A673 (cell line): ENCODE data around the gene RAPGEF2. TPM values are rescaled to one million over a fixed set of nuclear protein-coding genes. Genes with fewer than 3 reads are reported as not detected.

Experiments
- BruUV-seq: library from RNA; stranded (reverse); fragments of 400-500 nt; replicated peaks from 2 replicates; lab custom pipeline; 2021; lab: Mats Ljungman, UMichigan
- CTCF ChIA-PET: fragments of 300-600 bp; sonication (Branson Sonifier 250); formaldehyde crosslinking; loops from one replicate; lab custom pipeline; 2022; ENCODE audit warnings: antibody characterized with exemption; lab: Charles Lee
- POLR2A ChIA-PET: fragments of 300-600 bp; sonication (Branson Sonifier 250); formaldehyde crosslinking; loops from one replicate; lab custom pipeline; 2022; ENCODE audit warnings: antibody characterized with exemption; ENCODE audit not compliant: low non-redundant PET; lab: Charles Lee
- DNase-seq: peaks from one replicate; pipeline ENCODE4 v3.0.0-alpha.2; 2015; ENCODE audit warnings: low spot score
- H3K27ac ChIP-seq: fragments of 200-600 bp; sonication (generic); 2 replicates; pipeline ENCODE4 v1.5.1; 2016; ENCODE audit warnings: mixed run types, low read depth, mild to moderate bottlenecking, mixed read lengths, antibody characterized with exemption, low read length; ENCODE audit not compliant: poor library complexity, severe bottlenecking
- H3K27me3 ChIP-seq: fragments of 200-600 bp; sonication (generic); replicated peaks from 2 replicates; pipeline ENCODE4 v1.6.1; 2017; ENCODE audit warnings: mixed run types, low read depth, mild to moderate bottlenecking, mixed read lengths, antibody characterized with exemption, low read length; ENCODE audit not compliant: insufficient read depth, poor library complexity
- H3K36me3 ChIP-seq: fragments of 200-600 bp; sonication (generic); 2 replicates; pipeline ENCODE4 v1.6.1; 2016; ENCODE audit warnings: mixed run types, mild to moderate bottlenecking, mixed read lengths, antibody characterized with exemption, low read length; ENCODE audit not compliant: insufficient read depth, poor library complexity, severe bottlenecking
- H3K4me1 ChIP-seq: fragments of 200-600 bp; sonication (generic); 2 replicates; pipeline ENCODE4 v1.6.1; 2017; ENCODE audit warnings: mixed run types, mild to moderate bottlenecking, mixed read lengths, antibody characterized with exemption, low read length; ENCODE audit not compliant: insufficient read depth, poor library complexity, severe bottlenecking
- H3K4me3 ChIP-seq: fragments of 200-600 bp; sonication (generic); 2 replicates; pipeline ENCODE4 v1.5.1; 2016; ENCODE audit warnings: low read depth, mixed run types, mild to moderate bottlenecking, mixed read lengths, low read length; ENCODE audit not compliant: poor library complexity, severe bottlenecking
- H3K9me3 ChIP-seq: fragments of 200-600 bp; sonication (generic); 2 replicates; pipeline ENCODE4 v1.6.1; 2016; ENCODE audit warnings: mixed run types, low read depth, mild to moderate bottlenecking, mixed read lengths, antibody characterized with exemption, low read length; ENCODE audit not compliant: poor library complexity, severe bottlenecking
- EZH2 ChIP-seq: fragments of 200-600 bp; sonication (generic); IDR thresholded peaks from 2 replicates; pipeline ENCODE4 v1.6.1; 2017; ENCODE audit warnings: borderline replicate concordance, low read depth, mild to moderate bottlenecking, mixed read lengths, antibody characterized with exemption, low read length; ENCODE audit not compliant: poor library complexity, severe bottlenecking
- intact Hi-C: fragments of 100-400 bp; cut with micrococcal nuclease; formaldehyde crosslinking; loops from one replicate; pipeline ENCODE4 v1.10.0; 2022; ENCODE audit not compliant: unreplicated experiment
- total RNA-seq: library from RNA; stranded (reverse); gene quantifications from 2 replicates; pipeline ENCODE4 v1.2.3, GENCODE V29; 2021
- TF ChIP-seq, protein P1 (sequence below): fragments of 300-800, 200-600 bp; sonication (generic); conservative IDR thresholded peaks from 2 replicates; pipeline ENCODE4 v1.5.1; 2017; ENCODE audit warnings: low read depth, mild to moderate bottlenecking, antibody characterized with exemption, low read length, moderate library complexity, mixed read lengths

RAPGEF2 gene
- total RNA-seq, 1 experiment from 2014 or later: 31.9 TPM

GRCh38 chr4:159131564-159131963 is 28.7 kb downstream of the RAPGEF2 start:
- Histone ChIP-seq H3K36me3 (no peaks in the 10 kb centered on the region), H3K9me3 (no peaks in the 10 kb centered on the region), H3K27ac (no peak overlapping the region), H3K4me1 (no peaks in the 10 kb centered on the region), H3K27me3 (no peaks in the 10 kb centered on the region), H3K4me3 (no peak overlapping the region)
- no peak for TF ChIP-seq EZH2
- TF ChIP-seq, protein P1, sequence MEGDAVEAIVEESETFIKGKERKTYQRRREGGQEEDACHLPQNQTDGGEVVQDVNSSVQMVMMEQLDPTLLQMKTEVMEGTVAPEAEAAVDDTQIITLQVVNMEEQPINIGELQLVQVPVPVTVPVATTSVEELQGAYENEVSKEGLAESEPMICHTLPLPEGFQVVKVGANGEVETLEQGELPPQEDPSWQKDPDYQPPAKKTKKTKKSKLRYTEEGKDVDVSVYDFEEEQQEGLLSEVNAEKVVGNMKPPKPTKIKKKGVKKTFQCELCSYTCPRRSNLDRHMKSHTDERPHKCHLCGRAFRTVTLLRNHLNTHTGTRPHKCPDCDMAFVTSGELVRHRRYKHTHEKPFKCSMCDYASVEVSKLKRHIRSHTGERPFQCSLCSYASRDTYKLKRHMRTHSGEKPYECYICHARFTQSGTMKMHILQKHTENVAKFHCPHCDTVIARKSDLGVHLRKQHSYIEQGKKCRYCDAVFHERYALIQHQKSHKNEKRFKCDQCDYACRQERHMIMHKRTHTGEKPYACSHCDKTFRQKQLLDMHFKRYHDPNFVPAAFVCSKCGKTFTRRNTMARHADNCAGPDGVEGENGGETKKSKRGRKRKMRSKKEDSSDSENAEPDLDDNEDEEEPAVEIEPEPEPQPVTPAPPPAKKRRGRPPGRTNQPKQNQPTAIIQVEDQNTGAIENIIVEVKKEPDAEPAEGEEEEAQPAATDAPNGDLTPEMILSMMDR: no peak
- intact Hi-C loops: no loop called here
- no TSS peak for BruUV-seq
- no peak for DNase-seq
- ChIA-PET CTCF (no interaction called here), POLR2A (no interaction called here)

GRCh38 chr4:159134429-159134828 is 31.6 kb downstream of the RAPGEF2 start:
- Histone ChIP-seq H3K27ac (no peak overlapping the region), H3K27me3 (no peaks in the 10 kb centered on the region), H3K4me3 (no peak overlapping the region), H3K9me3 (no peaks in the 10 kb centered on the region), H3K36me3 (no peaks in the 10 kb centered on the region), H3K4me1 (no peaks in the 10 kb centered on the region)
- ChIA-PET POLR2A (no interaction called here), CTCF (no interaction called here)
- DNase-seq: no peak
- intact Hi-C loops: no loop called here
- no TSS peak for BruUV-seq
- no peak for TF ChIP-seq EZH2
- TF ChIP-seq, protein P1: no peak

GRCh38 chr4:159137176-159137575 is 34.3 kb downstream of the RAPGEF2 start:
- Histone ChIP-seq H3K27ac (no peak overlapping the region), H3K4me1 (no peaks in the 10 kb centered on the region), H3K36me3 (no peaks in the 10 kb centered on the region), H3K9me3 (no peaks in the 10 kb centered on the region), H3K27me3 (no peaks in the 10 kb centered on the region), H3K4me3 (no peak overlapping the region)
- no peak for DNase-seq
- BruUV-seq: no TSS peak
- intact Hi-C loops: no loop called here
- ChIA-PET POLR2A (no interaction called here), CTCF (no interaction called here)
- TF ChIP-seq EZH2: no peak
- TF ChIP-seq, protein P1: no peak
